ENCODE measurements around the gene ENC1.

DNA sequence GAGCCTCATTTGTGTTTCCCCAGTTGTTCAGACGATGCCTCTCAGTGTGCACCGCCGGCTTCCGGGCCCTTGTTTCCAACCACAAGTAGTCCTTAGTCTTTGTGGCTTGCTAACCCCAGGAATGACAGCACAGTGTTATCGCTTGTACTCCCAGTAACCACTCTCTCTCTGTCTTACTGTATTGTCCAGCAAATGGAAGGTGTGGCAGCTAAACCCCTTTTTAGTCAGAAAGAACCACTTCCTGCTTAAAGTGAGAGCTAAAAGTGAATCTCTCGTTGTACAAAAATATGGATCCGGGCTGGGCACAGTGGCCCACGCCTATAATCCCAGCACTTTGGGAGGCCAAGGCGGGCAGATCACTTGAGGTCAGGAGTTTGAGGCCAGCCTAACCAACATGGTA is 61.3 kb downstream of the ENC1 start:
- no peak for TF ChIP-seq CTCF (optimal IDR thresholded peaks at IDR 0.05 in 1 of 3, IDR thresholded peaks at IDR 0.05 in 1 of 3, conservative IDR thresholded peaks at IDR 0.05 in 1 of 3; ENCODE audit: extremely low read depth in 1 of 3, insufficient read depth in 2 of 3, low read length in 3 of 3)
- TF ChIP-seq EZH2 (IDR thresholded peaks at IDR 0.05; ENCODE audit: low read length): no peak
